Measurements from ENCODE around the gene UBAC2.

Gene UBAC2

GRCh38 chr13:99357941-99358340 is 157.3 kb downstream of the UBAC2 start:
- H3K4me3 ChIP-seq (ENCODE audit: low read length): no peak overlapping the region
- TF ChIP-seq ZNF274 (IDR thresholded peaks at IDR 0.05; ENCODE audit: low read depth, low read length): no peak

GRCh38 chr13:99359528-99359927 is 158.9 kb downstream of the UBAC2 start:
- no peak for TF ChIP-seq ZNF274 (IDR thresholded peaks at IDR 0.05; ENCODE audit: low read depth, low read length)
- H3K4me3 ChIP-seq (ENCODE audit: low read length): no peak overlapping the region

GRCh38 chr13:99360696-99361095 is 160.0 kb downstream of the UBAC2 start:
- no peak for TF ChIP-seq ZNF274 (IDR thresholded peaks at IDR 0.05; ENCODE audit: low read depth, low read length)
- no peak overlapping the region for H3K4me3 ChIP-seq (ENCODE audit: low read length)

- no peak for TF ChIP-seq ZNF274 (IDR thresholded peaks at IDR 0.05; ENCODE audit: low read depth, low read length)
- H3K4me3 ChIP-seq (ENCODE audit: low read length): no peak overlapping the region
Observed at GRCh38 chr13:99361197-99361596, 160.5 kb downstream of the UBAC2 start.

GRCh38 chr13:99362362-99362761 is 161.7 kb downstream of the UBAC2 start:
- no peak for TF ChIP-seq ZNF274 (IDR thresholded peaks at IDR 0.05; ENCODE audit: low read depth, low read length)
- H3K4me3 ChIP-seq (ENCODE audit: low read length): no peak overlapping the region

- no peak for TF ChIP-seq ZNF274 (IDR thresholded peaks at IDR 0.05; ENCODE audit: low read depth, low read length)
- no peak overlapping the region for H3K4me3 ChIP-seq (ENCODE audit: low read length)
Observed at GRCh38 chr13:99363391-99363790, 162.7 kb downstream of the UBAC2 start.

- no peak for TF ChIP-seq ZNF274 (IDR thresholded peaks at IDR 0.05; ENCODE audit: low read depth, low read length)
- no peak overlapping the region for H3K4me3 ChIP-seq (ENCODE audit: low read length)
Observed at GRCh38 chr13:99363949-99364348, 163.3 kb downstream of the UBAC2 start.

- no peak for TF ChIP-seq ZNF274 (IDR thresholded peaks at IDR 0.05; ENCODE audit: low read depth, low read length)
- H3K4me3 ChIP-seq (ENCODE audit: low read length): no peak overlapping the region; the same call in 1 of the 2 replicates
Observed at GRCh38 chr13:99366075-99366987, 165.7 kb downstream of the UBAC2 start.

GRCh38 chr13:99367106-99367616 is 166.5 kb downstream of the UBAC2 start:
- no peak overlapping the region; the same call in 1 of the 2 replicates for H3K4me3 ChIP-seq (ENCODE audit: low read length)
- no peak for TF ChIP-seq ZNF274 (IDR thresholded peaks at IDR 0.05; ENCODE audit: low read depth, low read length)

- no peak for TF ChIP-seq ZNF274 (IDR thresholded peaks at IDR 0.05; ENCODE audit: low read depth, low read length)
Observed at GRCh38 chr13:99367663-99368448, 167.2 kb downstream of the UBAC2 start.

GRCh38 chr13:99370481-99371275 is 170.0 kb downstream of the UBAC2 start:
- no peak for TF ChIP-seq ZNF274 (IDR thresholded peaks at IDR 0.05; ENCODE audit: low read depth, low read length)
- no peak overlapping the region for H3K4me3 ChIP-seq (ENCODE audit: low read length)

More at GRCh38 chr13:99367663-99368448, 167.2 kb downstream of the UBAC2 start:
- H3K4me3 ChIP-seq (ENCODE audit: low read length): no peak overlapping the region

GRCh38 chr13:99371956-99372355 is 171.3 kb downstream of the UBAC2 start:
- H3K4me3 ChIP-seq (ENCODE audit: low read length): no peak overlapping the region
- no peak for TF ChIP-seq ZNF274 (IDR thresholded peaks at IDR 0.05; ENCODE audit: low read depth, low read length)

GRCh38 chr13:99373436-99373835 is 172.8 kb downstream of the UBAC2 start:
- TF ChIP-seq ZNF274 (IDR thresholded peaks at IDR 0.05; ENCODE audit: low read depth, low read length): no peak
- no peak overlapping the region for H3K4me3 ChIP-seq (ENCODE audit: low read length)
